ENCODE measurements around the gene TCEAL2.

GRCh38 chrX:102129473-102129872, 4.0 kb downstream of the TCEAL2 start:
- TF ChIP-seq, protein P1, sequence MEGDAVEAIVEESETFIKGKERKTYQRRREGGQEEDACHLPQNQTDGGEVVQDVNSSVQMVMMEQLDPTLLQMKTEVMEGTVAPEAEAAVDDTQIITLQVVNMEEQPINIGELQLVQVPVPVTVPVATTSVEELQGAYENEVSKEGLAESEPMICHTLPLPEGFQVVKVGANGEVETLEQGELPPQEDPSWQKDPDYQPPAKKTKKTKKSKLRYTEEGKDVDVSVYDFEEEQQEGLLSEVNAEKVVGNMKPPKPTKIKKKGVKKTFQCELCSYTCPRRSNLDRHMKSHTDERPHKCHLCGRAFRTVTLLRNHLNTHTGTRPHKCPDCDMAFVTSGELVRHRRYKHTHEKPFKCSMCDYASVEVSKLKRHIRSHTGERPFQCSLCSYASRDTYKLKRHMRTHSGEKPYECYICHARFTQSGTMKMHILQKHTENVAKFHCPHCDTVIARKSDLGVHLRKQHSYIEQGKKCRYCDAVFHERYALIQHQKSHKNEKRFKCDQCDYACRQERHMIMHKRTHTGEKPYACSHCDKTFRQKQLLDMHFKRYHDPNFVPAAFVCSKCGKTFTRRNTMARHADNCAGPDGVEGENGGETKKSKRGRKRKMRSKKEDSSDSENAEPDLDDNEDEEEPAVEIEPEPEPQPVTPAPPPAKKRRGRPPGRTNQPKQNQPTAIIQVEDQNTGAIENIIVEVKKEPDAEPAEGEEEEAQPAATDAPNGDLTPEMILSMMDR (IDR thresholded peaks at IDR 0.05) = peak in 2 of 4 experiments; percentile 14 to 18
- TF ChIP-seq POLR2A (IDR thresholded peaks at IDR 0.05) = no peak

Data from uterus (tissue), 2 donors.